ENCODE measurements around the gene RPUSD1. TPM values are rescaled to one million over a fixed set of nuclear protein-coding genes. Genes with fewer than 3 reads are reported as not detected.

RPUSD1 gene
- total RNA-seq, 2 donors from 2014 or later = 24.1 to 34.4 TPM

GRCh38 chr16:787321-787966 is 737 bp downstream of the RPUSD1 start:
- peaks cover 26% of the 10 kb centered on the region for H3K36me3 ChIP-seq (ENCODE audit: control insufficient read depth, insufficient read depth, low read length)
- Mint-ChIP-seq H3K27me3 (ENCODE audit: insufficient read depth) (no peaks in the 10 kb centered on the region), H3K4me1 (no peaks in the 10 kb centered on the region), H3K36me3 (ENCODE audit: low read depth) (peaks cover 14% of the 10 kb centered on the region), H3K9me3 (no peaks in the 10 kb centered on the region), H3K4me3 (peak overlapping the region; percentile 76), H3K27ac (peak overlapping the region; percentile 35)
- H3K4me1 ChIP-seq (ENCODE audit: control insufficient read depth, insufficient read depth, low read length) = peaks cover 4% of the 10 kb centered on the region
- no peaks in the 10 kb centered on the region for H3K9me3 ChIP-seq (ENCODE audit: control insufficient read depth, low read length)
- no peak for TF ChIP-seq CTCF (conservative IDR thresholded peaks at IDR 0.05)
- peak overlapping the region; percentile 60 for H3K9ac ChIP-seq (ENCODE audit: extremely low read depth, low read length, poor library complexity, severe bottlenecking)
- WGBS, 2 experiments (ENCODE audit: insufficient coverage in 1 of 2, insufficient read length in 1 of 2) = 52% methylated on average over 37 to 47 of the region's 47 CpGs
- H3K27me3 ChIP-seq (ENCODE audit: control insufficient read depth, insufficient read depth, low read length, poor library complexity, severe bottlenecking) = no peaks in the 10 kb centered on the region
- peak overlapping the region; percentile 93 for H3K4me3 ChIP-seq (ENCODE audit: low read length)
- DNase-seq = no peak
- no peak overlapping the region for H3K27ac ChIP-seq (ENCODE audit: low read depth, low read length)

GRCh38 chr16:785563-786535 is 2.3 kb downstream of the RPUSD1 start:
- peak overlapping the region; percentile 76 for H3K4me3 Mint-ChIP-seq
- Histone ChIP-seq H3K36me3 (ENCODE audit: control insufficient read depth, insufficient read depth, low read length) (peaks cover 16% of the 10 kb centered on the region), H3K9me3 (ENCODE audit: control insufficient read depth, low read length) (no peaks in the 10 kb centered on the region), H3K27me3 (ENCODE audit: control insufficient read depth, insufficient read depth, low read length, poor library complexity, severe bottlenecking) (no peaks in the 10 kb centered on the region), H3K4me3 (ENCODE audit: low read length) (no peak overlapping the region), H3K4me1 (ENCODE audit: control insufficient read depth, insufficient read depth, low read length) (peaks cover 4% of the 10 kb centered on the region), H3K9ac (ENCODE audit: extremely low read depth, low read length, poor library complexity, severe bottlenecking) (no peak overlapping the region), H3K27ac (ENCODE audit: low read depth, low read length) (no peak overlapping the region)
- TF ChIP-seq CTCF (conservative IDR thresholded peaks at IDR 0.05) = peak; percentile 93
- peaks cover 2% of the 10 kb centered on the region for H3K27me3 Mint-ChIP-seq (ENCODE audit: insufficient read depth)
- DNase-seq = peak; percentile 96
- 76 to 92% methylated on average over 30 to 58 of the region's 58 CpGs for WGBS, 2 experiments (ENCODE audit: insufficient coverage in 1 of 2, insufficient read length in 1 of 2)
- H3K27ac Mint-ChIP-seq = no peak overlapping the region
- H3K36me3 Mint-ChIP-seq (ENCODE audit: low read depth) = peaks cover 3% of the 10 kb centered on the region
- H3K9me3 Mint-ChIP-seq = no peaks in the 10 kb centered on the region
- H3K4me1 Mint-ChIP-seq = no peaks in the 10 kb centered on the region

- Histone ChIP-seq H3K36me3 (ENCODE audit: control insufficient read depth, insufficient read depth, low read length) (peaks cover 10% of the 10 kb centered on the region), H3K9me3 (ENCODE audit: control insufficient read depth, low read length) (no peaks in the 10 kb centered on the region), H3K9ac (ENCODE audit: extremely low read depth, low read length, poor library complexity, severe bottlenecking) (no peak overlapping the region), H3K27ac (ENCODE audit: low read depth, low read length) (no peak overlapping the region), H3K4me1 (ENCODE audit: control insufficient read depth, insufficient read depth, low read length) (peaks cover 4% of the 10 kb centered on the region), H3K27me3 (ENCODE audit: control insufficient read depth, insufficient read depth, low read length, poor library complexity, severe bottlenecking) (peaks cover 3% of the 10 kb centered on the region), H3K4me3 (ENCODE audit: low read length) (no peak overlapping the region)
- Mint-ChIP-seq H3K36me3 (ENCODE audit: low read depth) (peaks cover 2% of the 10 kb centered on the region), H3K27ac (no peak overlapping the region), H3K4me3 (no peak overlapping the region), H3K4me1 (no peaks in the 10 kb centered on the region), H3K27me3 (ENCODE audit: insufficient read depth) (peaks cover 6% of the 10 kb centered on the region), H3K9me3 (no peaks in the 10 kb centered on the region)
- 94 to 99% methylated on average over 14 to 19 of the region's 19 CpGs for WGBS, 2 experiments (ENCODE audit: insufficient coverage in 1 of 2, insufficient read length in 1 of 2)
- TF ChIP-seq CTCF (conservative IDR thresholded peaks at IDR 0.05) = no peak
- no peak for DNase-seq
Observed at GRCh38 chr16:784431-784830, 3.8 kb downstream of the RPUSD1 start.

Measured in endodermal cell (in vitro differentiated cells).